GM18861 (cell line): ENCODE data around the gene SFTPD.

Experiments
- ATAC-seq: cut with Tn5 transposase; IDR thresholded peaks from one replicate; pipeline ENCODE4 v1.9.1; 2021; ENCODE audit not compliant: unreplicated experiment

Gene SFTPD

DNA sequence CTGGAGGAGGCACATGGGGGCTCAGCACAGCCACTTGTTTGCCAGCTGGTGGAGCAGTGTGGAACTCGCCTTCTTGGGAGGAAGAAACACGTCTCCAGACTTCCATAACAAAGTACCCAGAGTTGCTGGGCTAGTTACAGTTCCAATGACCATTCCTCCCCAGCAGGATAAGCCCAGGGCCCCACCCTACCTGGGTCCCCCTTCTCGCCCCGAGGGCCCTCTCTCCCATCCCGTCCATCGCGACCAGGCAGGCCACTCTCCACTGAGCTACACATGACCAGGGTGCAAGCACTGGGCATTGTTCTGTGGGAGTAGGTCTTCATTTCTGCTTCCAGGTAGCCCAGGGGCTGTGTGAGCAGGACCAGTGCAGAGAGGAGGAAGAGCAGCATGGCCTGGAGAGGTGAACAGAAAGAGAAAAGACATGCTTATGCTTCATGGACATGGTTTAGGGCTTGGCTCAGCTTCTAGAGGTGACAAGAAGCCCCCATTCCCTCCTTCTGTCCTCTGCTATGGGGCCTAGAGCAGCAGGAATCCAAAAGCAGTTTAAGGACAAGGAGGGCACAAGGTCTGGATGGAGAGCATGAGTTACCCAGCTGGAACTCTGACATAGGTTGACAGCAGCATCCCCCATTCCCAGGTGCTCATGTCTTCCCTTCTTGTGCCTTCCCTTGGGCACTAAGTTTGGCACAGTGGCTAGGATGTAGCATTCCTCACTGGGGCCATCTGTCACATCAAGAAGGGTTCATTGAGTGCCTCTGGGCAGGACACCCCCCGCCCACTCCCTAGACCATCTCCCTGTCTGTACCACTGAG lies 2.4 kb downstream of the SFTPD start:
- no peak for ATAC-seq

DNA sequence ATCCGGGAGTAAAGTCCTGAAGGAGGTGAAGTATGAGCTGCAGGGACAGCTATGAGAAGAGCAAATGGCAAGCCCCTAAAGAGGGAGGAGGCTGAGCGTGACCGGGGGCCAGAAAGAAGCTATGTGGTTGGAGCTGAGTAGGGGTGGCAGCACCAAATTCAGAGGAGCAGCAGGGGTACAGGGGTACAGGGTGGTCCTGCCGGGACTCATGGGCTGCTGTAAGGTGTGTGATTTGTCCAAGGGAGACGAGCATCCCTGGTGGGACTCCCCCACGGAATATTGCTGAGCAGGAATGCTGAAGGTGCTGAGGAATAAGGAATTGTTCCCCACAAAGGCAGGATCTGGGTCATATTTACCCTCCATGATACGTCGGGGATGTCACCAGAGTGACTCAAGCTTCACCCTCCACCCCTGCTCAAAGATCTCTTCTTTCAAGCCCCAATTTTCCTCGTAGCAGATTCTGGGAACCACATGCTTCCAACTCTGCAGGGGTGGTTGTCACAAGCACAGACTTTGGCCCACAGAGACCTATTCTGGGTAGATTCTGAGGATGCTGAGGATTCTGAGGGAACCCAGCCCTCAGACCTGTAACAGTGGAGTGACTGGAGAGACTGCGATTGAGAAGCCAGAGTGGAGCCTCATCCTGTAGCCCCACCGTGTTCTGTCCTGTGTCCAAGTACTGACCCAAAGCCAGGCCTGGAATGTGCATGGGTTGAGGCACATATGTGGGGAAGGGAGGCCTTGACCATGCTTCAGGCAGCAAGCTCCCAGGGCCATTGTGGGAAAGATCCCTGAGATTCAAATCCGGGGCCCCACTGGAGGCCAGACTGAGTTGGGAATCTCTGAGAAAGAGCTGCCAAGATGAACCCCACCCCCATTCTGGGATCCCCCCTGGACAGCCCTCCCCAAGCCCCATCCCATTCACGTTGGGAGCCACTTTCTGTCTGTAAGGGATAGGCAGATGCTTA lies 4.2 kb downstream of the SFTPD start:
- no peak for ATAC-seq

DNA sequence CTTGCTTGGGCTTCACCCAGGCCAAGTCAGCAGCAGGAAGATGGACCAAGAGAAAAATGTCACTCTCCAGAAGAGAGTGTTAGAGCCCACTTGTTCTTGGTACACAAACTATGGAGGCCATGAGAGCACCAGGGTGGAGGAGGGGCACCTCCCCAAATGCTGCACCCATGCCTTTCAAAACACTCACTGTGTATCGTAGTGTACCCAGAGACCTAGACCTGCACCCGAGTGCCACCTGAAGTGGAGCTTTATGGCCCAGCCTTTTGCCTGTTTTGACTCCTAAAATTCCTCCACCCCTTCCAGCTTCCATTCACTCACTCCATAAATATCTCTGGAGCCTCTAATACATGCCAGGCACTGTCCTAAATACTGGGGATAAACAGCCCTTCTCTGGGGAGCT lies 5.0 kb downstream of the SFTPD start:
- no peak for ATAC-seq

DNA sequence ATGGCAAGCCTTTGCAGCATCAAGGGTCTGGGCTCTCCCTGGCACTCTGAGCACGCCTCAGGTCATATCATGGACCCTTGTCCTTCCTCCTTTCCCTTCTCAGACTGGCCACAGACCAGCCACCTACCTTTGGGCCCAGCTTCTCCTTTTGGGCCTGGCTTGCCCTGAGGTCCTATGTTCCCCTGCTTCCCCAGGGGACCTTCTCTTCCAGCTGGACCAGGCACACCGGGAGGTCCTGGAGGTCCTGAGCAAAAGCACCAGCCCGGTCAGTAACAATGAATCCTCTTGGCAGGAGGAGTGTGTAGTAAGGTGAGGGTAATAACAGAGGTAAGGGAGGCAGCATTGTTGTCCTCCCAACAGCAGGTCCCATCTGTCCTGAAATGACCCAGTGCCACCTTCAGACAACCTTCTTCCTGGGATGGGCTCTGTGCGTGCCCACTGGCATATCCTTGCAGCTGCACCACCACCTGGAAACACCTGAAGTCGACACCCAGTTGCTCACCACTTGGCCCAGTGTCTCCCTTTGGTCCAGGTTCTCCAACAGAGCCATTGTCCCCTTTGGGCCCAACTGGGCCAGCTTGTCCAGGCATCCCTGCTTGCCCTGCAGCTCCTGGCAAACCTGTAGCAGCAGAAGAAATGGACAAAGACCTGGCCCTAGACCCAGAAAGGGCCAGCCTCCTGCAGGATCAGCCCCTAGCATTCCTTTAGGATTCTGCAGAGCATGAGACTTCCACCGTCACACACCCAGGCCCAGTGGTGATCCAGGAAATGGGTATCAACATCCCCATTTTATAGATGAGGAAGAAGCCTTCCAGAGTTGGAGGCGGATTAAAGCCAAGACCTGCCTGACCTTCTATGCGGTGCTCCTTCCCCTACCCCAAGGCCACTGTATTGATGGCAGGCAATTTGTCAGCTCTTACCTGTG lies 6.4 kb downstream of the SFTPD start:
- no peak for ATAC-seq

DNA sequence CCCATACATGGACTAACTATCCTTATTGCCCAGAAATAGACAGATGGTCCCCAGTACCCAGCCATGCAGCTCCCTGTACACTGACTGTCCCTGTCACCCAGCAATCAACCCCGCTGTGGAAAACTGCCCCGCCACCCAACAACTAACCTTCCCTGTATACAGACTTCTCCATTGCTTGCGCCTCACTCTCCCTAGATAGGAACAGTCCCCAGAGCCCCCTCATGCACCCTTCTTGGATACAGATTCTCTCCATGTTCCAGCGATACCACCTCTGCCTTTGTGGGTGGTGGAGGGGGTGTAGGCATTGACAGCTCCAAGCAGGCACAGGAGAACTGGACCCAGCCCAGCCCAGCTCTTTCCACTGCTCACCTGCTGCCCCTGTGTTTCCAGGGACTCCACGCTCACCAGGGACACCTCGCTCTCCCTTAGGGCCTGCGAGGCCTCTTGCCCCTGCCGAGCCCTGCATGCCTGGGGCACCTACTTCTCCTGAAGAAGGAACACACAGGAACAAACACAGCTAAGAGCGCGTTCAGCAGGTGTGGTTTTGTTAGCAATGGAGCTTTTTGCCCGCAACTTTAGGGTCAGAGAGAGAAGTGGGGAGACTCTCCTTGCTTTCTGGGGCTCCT lies 7.2 kb downstream of the SFTPD start:
- no peak for ATAC-seq

DNA sequence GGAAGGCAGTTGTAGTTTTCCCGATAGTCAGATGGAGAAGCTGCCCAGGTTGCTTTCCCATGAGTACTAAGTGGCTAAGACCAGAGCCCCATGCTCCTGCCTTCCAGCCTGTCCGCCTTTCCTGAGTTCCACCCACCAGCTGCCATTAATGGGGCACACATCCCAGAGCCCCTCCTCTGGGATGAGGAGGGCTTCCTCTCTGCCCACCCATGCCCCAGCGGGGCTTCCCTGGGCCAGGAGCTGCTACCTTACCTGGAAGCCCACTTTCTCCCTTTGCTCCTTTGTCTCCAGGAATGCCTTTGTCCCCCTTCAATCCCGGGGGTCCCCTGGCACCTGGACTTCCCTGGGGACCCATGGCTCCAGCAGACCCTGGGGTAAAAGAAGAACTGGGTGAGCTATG lies 7.8 kb downstream of the SFTPD start:
- ATAC-seq: no peak

DNA sequence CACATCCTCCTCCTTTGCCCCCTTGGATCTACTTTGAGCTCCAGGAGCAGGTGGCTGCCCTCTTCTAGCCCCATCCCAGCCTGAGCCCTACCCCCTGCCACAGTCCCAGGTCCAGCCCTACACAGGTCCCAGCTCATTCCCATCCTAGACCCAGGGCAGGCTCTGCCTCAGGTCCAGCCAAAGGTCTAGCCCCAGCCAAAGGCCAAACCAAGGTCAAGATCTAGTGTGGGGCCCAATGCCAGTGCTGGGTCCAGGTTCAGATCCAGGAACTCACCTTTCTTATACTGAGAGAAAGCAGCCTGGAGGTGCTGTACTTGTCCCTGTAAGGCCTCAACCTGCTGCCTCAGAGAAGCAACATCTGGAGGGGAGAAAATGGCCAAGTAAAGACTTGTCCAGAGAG lies 8.5 kb downstream of the SFTPD start:
- ATAC-seq: no peak

DNA sequence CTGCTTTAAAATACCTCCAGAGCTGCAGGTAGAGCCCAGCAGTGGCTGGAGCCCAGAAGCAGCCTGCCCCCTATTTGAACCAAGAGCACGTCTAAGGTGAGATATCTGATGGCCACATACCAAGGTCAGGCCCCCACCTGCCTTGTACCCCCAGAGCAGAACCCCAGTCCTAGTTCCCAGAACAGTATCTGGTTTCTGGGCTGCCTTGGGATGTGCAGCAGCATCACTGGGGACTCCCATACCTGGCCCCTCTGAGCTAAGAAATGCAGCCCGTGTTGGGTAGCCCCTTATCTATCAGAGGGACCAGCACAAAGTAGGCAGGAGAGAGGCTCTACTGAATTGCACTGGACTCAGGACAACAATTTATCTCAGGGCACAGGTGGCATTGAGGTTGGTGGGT lies 8.9 kb downstream of the SFTPD start:
- ATAC-seq: no peak

DNA sequence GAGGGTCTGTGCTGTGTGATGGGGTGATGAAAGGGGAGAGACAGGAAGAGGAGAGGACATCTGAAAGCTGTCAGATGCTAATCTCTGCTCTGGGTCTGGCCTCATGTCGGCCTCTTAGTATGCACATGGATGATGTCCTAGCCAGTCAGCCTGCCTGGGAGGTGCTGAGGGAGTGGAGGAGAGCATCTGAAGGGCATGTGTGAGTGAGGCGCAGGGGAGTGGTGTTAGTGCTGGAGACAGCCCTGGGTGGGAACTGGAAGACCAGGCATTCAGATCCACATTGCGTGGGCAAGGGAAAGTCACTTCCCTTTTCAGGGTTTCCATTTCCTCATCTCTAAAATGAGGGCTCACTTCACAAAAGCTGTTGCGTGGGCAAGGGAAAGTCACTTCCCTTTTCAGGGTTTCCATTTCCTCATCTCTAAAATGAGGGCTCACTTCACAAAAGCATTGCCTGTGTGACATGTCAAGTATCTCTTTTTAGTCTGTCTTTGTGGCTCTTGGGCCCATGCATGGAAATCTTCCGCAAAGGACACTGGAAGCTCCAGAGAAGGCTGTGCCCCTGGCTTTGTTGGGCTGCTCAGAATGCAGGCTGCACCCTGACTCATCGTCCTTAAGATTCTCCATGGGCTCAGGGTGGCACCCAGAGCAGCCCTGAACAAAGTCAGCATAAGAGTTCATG lies 10.0 kb downstream of the SFTPD start:
- ATAC-seq: peak; percentile 53

DNA sequence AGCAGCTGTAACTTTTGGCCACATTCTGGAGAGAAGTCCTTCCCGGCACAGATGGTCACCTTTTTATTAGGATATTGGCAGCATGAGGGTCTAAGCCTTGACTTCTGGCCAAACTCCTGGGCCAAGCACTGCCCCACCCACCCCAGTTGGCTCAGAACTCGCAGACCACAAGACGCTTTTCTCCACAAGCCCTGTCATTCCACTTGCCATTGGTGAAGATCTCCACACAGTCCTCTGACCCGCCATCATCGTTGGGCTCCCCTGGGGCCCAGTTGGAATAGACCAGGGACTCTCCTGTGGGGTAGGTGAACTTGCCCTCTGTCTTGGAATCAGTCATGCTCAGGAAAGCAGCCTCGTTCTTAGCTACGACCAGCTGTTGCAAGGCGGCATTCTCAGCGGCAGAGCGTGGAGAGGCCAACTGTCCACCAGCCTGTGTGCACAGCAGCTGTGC lies 11.2 kb downstream of the SFTPD start:
- ATAC-seq: no peak

DNA sequence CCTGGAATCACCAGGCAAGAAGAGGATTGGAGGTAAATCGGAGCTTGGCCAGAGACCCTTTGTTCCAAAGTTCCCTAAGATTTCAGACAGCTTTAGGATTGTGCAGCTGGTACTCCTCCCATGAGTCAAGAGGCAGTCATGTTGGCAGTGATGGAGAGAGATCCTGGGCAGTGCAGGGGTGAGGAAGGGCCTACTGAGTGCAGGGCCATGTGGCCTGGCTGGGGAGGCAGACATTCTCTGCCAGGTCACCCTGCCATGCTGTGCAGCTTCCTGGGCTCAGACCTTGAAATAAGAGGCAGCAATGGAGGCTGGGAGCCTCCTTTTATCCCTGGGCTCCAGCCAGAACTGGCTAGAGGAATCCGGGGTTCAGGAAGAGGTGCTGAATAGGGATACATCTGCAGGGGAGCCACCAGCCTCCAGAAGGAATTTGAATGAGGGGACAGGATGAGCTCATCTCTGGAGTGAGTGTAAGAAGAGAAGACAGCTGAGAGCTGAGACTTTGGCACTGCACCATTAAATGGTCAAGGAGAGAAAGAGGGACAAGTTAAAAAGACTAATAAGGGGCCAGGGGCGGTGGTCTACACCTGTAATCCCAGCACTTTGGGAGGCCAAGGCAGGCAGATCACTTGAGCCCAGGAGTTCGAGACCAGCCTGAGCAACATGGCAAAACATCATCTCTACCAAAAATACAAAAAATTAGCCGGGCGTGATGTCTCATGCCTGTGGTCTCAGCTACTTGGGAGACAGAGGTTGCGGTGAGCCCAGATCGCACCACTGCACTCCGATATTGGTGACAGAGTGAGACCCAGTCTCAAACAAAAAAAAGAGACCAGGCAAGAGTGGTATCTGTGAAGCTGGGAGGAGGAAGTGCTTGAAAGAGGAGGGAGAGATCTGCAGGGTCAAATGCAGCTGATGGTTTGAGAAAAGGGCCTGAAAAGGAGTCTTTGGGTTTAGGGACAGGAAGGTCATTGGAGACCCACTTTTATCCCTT lies 12.0 kb downstream of the SFTPD start:
- no peak for ATAC-seq

DNA sequence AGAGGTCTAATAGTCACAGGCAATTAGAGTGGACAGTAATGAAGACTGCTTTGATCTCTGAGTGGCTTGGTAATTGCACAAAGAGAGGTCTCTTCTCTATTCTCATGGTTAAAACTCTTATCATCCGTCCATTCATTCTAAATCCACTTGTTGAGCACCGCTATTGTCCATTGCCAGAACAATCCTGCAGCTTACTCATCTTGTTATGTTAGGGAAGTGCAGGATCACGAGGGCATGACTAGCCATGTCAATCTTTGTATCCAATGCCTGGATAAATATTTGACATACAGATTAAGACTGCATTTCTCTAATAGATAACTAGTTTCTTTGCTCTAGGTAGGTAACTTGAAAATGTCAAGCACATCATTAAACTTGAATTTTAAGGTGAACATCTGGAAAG lies 14.9 kb downstream of the SFTPD start:
- ATAC-seq: no peak

DNA sequence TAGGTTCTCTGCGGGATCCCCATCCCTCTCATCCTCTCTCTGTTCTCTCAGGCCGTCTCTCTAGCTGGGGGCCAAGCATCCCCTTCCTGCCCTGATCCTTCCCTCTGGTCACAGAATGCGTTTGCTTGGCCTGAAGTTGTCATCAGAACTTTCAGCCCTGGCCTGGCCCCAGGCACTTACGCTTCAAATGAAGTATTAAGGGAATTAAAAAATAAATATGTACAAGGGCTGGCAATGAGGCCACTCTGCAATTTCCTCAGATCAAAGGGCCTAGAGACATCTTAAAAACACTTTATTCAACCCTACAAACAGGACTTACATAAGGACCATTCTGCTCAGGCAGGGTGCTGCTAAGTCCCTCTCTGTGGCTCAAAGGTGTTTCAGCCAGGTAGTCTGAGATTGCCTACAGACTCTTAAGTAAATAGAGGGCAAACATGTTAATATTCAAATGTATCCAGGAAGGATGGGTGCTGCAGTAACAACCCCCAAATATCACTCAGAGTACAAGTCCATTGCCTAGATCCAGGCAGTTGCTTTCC lies 16.0 kb downstream of the SFTPD start:
- ATAC-seq: no peak

DNA sequence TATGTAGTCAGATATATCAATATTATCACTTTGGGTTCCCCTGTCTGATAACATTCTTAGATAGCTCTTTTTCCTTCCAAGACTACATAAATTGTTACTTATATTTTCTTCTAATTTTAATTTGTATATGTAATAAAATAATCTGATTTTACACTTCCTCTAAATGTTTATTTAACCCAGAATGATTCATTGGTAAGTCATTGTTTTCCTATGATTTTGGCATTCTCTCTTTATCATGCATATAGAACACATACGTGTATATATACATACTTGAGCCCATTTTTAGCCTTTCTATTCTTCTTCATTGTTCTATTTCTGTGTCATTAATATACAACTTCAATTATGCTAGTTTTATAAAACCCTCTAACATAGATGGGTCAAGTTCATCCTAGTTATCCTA lies 16.6 kb downstream of the SFTPD start:
- no peak for ATAC-seq

DNA sequence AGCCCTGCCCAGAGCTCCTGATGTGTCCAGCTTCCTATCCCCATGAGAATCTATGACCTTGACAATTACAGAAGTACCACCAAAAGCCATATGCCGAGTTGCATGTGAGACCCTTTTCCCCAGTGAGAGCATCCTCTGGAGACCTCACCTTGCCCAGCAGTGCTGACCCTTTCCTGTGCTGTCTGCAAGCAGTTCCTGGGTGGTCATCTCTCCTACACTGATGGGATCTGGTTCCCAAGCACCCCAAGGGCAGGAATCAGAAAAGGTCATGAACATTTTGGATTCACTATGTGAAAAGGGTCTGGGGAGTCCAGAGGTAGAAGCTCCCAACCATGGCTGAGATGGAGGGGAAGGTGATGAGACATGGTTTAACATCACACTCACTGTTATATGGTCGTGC lies 18.2 kb downstream of the SFTPD start:
- ATAC-seq: no peak

DNA sequence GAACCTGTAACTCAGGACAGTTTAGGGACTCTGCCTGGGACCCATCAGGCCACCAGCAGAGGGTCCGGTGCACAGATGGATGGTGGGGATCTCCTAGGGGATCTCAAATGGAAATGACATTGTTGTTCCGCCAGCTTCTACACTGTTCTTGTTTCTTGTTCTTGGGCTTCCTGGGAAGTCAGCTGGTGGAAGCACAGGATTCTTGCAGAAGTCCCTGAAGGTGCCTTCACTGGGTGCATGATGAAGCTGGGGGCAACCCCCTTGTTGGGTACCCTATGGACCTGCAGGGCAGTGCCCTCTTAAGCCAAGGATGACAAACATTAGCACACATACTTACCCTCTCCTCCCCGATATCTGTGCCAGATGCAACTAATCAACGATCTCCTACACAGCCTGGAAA lies 18.6 kb downstream of the SFTPD start:
- no peak for ATAC-seq

DNA sequence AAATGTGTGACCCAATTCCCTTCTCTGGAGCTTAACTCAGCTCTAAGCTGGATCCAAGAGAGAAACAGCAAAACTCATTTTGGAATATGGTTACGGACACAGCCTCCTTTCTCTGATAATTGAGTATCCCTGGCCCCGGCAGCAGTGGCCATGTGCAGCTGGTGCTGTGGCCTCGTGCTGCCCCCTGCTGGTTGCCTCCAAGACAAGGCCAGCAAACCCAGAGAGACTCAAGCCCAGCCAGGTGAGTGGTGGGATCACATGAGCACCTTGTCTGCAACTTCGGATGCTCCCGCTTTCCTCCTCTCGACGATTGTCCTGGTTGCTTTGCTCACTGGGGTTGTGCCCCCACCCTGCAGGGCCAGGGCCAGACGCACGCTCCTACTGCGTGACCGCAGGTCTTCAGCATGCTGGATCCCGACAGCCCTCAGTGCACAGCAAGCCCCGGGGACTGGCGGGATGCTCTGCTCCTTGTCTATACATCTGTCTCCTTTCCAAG lies 19.4 kb downstream of the SFTPD start:
- ATAC-seq: no peak

DNA sequence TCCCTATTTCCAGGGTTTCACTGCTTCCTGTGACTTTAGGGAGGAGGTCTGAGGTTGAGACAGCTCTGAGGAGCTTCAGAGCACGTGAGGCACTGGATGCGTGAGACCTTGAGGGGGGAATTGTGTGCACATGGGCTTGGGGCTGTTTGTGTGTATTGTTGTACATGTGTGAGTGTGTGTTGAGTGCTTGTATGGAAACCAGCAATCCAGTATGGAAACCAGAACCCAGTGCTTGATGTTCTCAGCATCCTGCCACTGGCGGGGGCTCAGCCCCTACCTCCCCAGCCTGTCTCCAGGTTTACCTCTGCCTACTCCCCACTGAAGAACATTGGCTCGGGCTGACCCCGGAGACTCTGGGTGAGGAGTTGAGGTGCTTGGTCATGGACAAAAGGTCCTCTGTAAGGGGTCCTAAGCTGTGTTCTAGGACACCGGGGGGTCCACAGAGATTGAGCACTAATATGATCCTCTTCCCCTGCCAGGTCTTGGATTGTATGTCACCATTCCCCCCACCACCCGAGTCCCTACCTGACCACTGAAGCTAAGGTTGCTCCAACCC lies 20.8 kb downstream of the SFTPD start:
- ATAC-seq: no peak
